ENCODE measurements around the gene SNED1.

SNED1 gene

DNA sequence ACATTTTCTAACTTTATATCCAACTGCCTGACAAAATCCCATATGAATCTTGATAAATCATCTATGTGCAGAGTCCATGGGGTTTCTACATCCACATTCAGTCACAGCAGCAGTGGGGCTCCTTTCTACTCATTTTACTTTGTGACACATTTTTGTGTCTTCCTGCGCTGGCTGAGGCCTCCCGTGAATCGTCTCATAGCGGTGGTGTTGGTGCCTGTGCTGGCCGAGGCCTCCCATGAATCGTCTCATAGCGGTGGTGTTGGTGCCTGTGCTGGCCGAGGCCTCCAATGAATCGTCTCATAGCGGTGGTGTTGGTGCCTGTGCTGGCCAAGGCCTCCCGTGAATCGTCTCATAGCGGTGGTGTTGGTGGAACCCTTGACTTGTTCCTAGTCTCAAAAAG is 17.0 kb downstream of the SNED1 start:
- no peak overlapping the region for H3K27ac ChIP-seq (ENCODE audit: low read length)
- no peaks in the 10 kb centered on the region for H3K36me3 ChIP-seq (ENCODE audit: control insufficient read depth in 1 of 2, insufficient read depth in 2 of 2, low read length in 2 of 2)
- no peak overlapping the region for H3K4me3 ChIP-seq (ENCODE audit: low read depth in 1 of 2, low read length in 2 of 2)
- no peaks in the 10 kb centered on the region for H3K9me3 ChIP-seq (ENCODE audit: control insufficient read depth in 1 of 2, low read length in 2 of 2)
- H3K4me1 ChIP-seq (ENCODE audit: control insufficient read depth in 1 of 2, insufficient read depth in 2 of 2, low read length in 2 of 2): peaks cover 3% of the 10 kb centered on the region in 2 donors
- no peaks in the 10 kb centered on the region for H3K27me3 ChIP-seq (ENCODE audit: low read depth, low read length)

- Histone ChIP-seq H3K36me3 (ENCODE audit: control insufficient read depth in 1 of 2, insufficient read depth in 2 of 2, low read length in 2 of 2) (no peaks in the 10 kb centered on the region), H3K9me3 (ENCODE audit: control insufficient read depth in 1 of 2, low read length in 2 of 2) (no peaks in the 10 kb centered on the region), H3K27ac (ENCODE audit: low read length) (no peak overlapping the region), H3K4me3 (ENCODE audit: low read depth in 1 of 2, low read length in 2 of 2) (no peak overlapping the region), H3K4me1 (ENCODE audit: control insufficient read depth in 1 of 2, insufficient read depth in 2 of 2, low read length in 2 of 2) (no peaks in the 10 kb centered on the region), H3K27me3 (ENCODE audit: low read depth, low read length) (no peaks in the 10 kb centered on the region)
Measured at GRCh38 chr2:241017228-241017940, 19.0 kb downstream of the SNED1 start.

GRCh38 chr2:241018051-241018891 is 19.9 kb downstream of the SNED1 start:
- no peak overlapping the region for H3K27ac ChIP-seq (ENCODE audit: low read length)
- H3K36me3 ChIP-seq (ENCODE audit: control insufficient read depth in 1 of 2, insufficient read depth in 2 of 2, low read length in 2 of 2): no peaks in the 10 kb centered on the region
- H3K27me3 ChIP-seq (ENCODE audit: low read depth, low read length): no peaks in the 10 kb centered on the region
- no peaks in the 10 kb centered on the region for H3K4me1 ChIP-seq (ENCODE audit: control insufficient read depth in 1 of 2, insufficient read depth in 2 of 2, low read length in 2 of 2)
- no peaks in the 10 kb centered on the region for H3K9me3 ChIP-seq (ENCODE audit: control insufficient read depth in 1 of 2, low read length in 2 of 2)
- no peak overlapping the region for H3K4me3 ChIP-seq (ENCODE audit: low read depth in 1 of 2, low read length in 2 of 2)

DNA sequence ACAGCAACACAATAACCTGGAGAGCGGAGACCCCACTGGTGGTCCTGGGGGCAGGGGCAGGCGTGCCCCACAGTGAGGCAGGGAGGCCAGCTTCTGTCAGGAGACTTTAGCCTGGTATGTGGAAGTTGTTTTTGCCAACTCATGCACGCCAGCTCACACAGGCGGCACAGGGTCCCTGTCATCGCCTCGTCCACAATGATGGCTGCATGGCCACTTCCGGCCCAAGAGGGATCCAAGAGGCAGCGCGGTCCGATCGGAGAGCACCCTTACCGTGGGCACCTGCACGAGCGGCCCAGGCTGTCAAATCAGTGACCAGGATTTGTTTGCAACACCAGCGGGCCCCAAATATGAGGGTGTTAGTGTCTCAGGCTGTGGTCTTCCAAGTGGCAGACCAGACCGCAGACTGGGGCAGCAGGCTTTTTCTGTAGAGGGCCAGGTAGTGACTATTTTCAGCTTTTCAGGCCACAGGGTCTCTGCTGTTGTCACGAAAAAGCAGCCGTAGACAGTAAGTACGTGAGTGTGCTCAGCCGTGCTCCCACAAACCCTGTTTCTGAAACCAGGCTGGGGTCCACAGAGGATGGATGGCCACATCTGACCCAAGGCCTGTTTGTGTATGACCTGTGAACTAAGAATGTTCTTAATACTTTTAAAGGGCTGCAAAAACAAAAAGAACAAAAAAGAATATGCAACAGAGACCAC is 21.2 kb downstream of the SNED1 start:
- H3K4me3 ChIP-seq (ENCODE audit: low read depth in 1 of 2, low read length in 2 of 2): no peak overlapping the region
- H3K9me3 ChIP-seq (ENCODE audit: control insufficient read depth in 1 of 2, low read length in 2 of 2): no peaks in the 10 kb centered on the region
- no peaks in the 10 kb centered on the region for H3K27me3 ChIP-seq (ENCODE audit: low read depth, low read length)
- no peaks in the 10 kb centered on the region for H3K36me3 ChIP-seq (ENCODE audit: control insufficient read depth in 1 of 2, insufficient read depth in 2 of 2, low read length in 2 of 2)
- H3K4me1 ChIP-seq (ENCODE audit: control insufficient read depth in 1 of 2, insufficient read depth in 2 of 2, low read length in 2 of 2): no peaks in the 10 kb centered on the region
- H3K27ac ChIP-seq (ENCODE audit: low read length): no peak overlapping the region

GRCh38 chr2:241020201-241020600 is 21.8 kb downstream of the SNED1 start:
- H3K9me3 ChIP-seq (ENCODE audit: control insufficient read depth in 1 of 2, low read length in 2 of 2): peaks cover 2 to 4% of the 10 kb centered on the region in 2 donors
- no peaks in the 10 kb centered on the region for H3K4me1 ChIP-seq (ENCODE audit: control insufficient read depth in 1 of 2, insufficient read depth in 2 of 2, low read length in 2 of 2)
- no peak overlapping the region for H3K4me3 ChIP-seq (ENCODE audit: low read depth in 1 of 2, low read length in 2 of 2)
- no peaks in the 10 kb centered on the region for H3K27me3 ChIP-seq (ENCODE audit: low read depth, low read length)
- H3K36me3 ChIP-seq (ENCODE audit: control insufficient read depth in 1 of 2, insufficient read depth in 2 of 2, low read length in 2 of 2): no peaks in the 10 kb centered on the region
- H3K27ac ChIP-seq (ENCODE audit: low read length): no peak overlapping the region

- Histone ChIP-seq H3K27me3 (ENCODE audit: low read depth, low read length) (no peaks in the 10 kb centered on the region), H3K27ac (ENCODE audit: low read length) (no peak overlapping the region), H3K4me1 (ENCODE audit: control insufficient read depth in 1 of 2, insufficient read depth in 2 of 2, low read length in 2 of 2) (no peaks in the 10 kb centered on the region), H3K9me3 (ENCODE audit: control insufficient read depth in 1 of 2, low read length in 2 of 2) (peaks cover 7% of the 10 kb centered on the region in 2 donors), H3K4me3 (ENCODE audit: low read depth in 1 of 2, low read length in 2 of 2) (no peak overlapping the region), H3K36me3 (ENCODE audit: control insufficient read depth in 1 of 2, insufficient read depth in 2 of 2, low read length in 2 of 2) (no peaks in the 10 kb centered on the region)
Measured at GRCh38 chr2:241020629-241021190, 22.3 kb downstream of the SNED1 start.

DNA sequence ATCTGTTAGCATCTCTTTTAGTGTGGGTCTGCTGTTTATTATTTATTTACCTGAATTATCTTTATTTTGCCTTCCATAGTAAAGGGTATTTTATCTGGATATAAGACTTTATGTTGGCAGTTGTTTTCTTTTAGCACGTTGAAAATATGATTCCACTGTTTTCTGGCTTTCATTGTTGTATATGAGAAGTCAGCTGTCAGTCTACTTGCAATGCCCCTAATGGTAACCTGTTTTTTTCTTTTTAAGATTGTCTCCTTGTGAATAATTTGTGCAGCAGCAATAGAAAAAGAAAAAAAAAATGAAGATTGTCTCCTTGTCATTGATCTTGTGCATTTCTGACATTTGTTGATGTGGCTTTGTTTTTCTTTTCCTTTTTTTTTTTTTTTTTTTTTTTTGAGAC is 27.2 kb downstream of the SNED1 start:
- no peak overlapping the region for H3K27ac ChIP-seq (ENCODE audit: low read length)

DNA sequence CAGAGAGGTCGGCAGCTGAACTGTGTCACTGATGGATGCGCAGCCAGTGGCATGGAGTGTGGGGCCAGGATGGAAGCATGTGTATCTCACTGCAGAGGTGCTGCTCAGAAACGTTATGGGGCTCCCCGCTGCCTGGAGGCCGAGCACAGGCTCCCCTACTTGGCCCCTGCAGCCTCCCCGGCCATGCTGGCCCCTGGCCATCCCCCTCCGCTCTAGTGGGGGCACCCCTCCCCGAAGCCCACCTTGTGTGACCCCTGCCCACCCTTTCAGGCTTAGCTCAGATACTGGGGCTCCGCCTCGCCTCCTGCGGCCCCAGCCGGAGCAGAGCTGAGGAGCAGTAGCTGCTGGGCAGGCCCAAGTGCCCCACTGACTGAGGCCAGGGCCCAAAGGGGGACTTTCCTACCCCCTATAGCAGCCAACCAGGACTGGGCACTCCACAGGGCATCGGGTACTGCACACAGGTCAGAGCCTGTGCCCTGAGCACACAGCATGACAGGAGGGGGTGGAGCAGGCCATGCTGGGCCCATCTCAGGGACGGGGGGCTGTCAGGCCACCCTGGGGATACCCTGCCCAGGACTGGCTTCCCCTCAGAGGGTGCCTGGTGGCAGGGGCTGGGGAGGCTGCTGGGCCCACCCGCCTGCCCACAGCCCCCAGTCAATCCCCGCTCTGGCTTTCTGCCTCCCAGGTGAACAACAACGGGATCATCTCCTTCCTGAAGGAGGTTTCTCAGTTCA is 31.3 kb downstream of the SNED1 start:
- peaks cover 12% of the 10 kb centered on the region in 2 donors for H3K9me3 ChIP-seq (ENCODE audit: control insufficient read depth in 1 of 2, low read length in 2 of 2)
- no peak overlapping the region for H3K4me3 ChIP-seq (ENCODE audit: low read depth in 1 of 2, low read length in 2 of 2)
- no peak overlapping the region for H3K27ac ChIP-seq (ENCODE audit: low read length)
- H3K27me3 ChIP-seq (ENCODE audit: low read depth, low read length): no peaks in the 10 kb centered on the region
- H3K36me3 ChIP-seq (ENCODE audit: control insufficient read depth in 1 of 2, insufficient read depth in 2 of 2, low read length in 2 of 2): peaks cover 0 to 4% of the 10 kb centered on the region in 2 donors
- no peaks in the 10 kb centered on the region for H3K4me1 ChIP-seq (ENCODE audit: control insufficient read depth in 1 of 2, insufficient read depth in 2 of 2, low read length in 2 of 2)

More for the DNA sequence above, 27.2 kb downstream of the SNED1 start:
- H3K4me3 ChIP-seq (ENCODE audit: low read depth in 1 of 2, low read length in 2 of 2): peak overlapping the region in 1 of 2 donors; percentile 24
- no peaks in the 10 kb centered on the region for H3K27me3 ChIP-seq (ENCODE audit: low read depth, low read length)
- H3K4me1 ChIP-seq (ENCODE audit: control insufficient read depth in 1 of 2, insufficient read depth in 2 of 2, low read length in 2 of 2): no peaks in the 10 kb centered on the region
- H3K36me3 ChIP-seq (ENCODE audit: control insufficient read depth in 1 of 2, insufficient read depth in 2 of 2, low read length in 2 of 2): no peaks in the 10 kb centered on the region
- peaks cover 12% of the 10 kb centered on the region in 2 donors for H3K9me3 ChIP-seq (ENCODE audit: control insufficient read depth in 1 of 2, low read length in 2 of 2)

DNA sequence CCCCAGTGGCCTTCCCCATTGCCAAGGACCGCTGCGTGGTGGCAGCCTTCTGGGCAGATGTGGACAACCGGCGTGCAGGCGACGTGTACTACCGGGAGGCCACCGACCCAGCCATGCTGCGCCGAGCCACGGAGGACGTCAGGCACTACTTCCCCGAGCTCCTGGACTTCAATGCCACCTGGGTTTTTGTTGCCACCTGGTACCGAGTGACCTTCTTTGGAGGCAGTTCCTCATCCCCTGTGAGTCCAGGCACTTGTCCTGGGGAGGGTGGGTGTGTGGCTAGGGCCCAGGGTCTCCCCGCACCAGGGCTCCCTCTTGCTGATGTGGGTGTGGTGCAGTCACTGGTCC is 31.9 kb downstream of the SNED1 start:
- Histone ChIP-seq H3K36me3 (ENCODE audit: control insufficient read depth in 1 of 2, insufficient read depth in 2 of 2, low read length in 2 of 2) (peaks cover 0 to 4% of the 10 kb centered on the region in 2 donors), H3K4me3 (ENCODE audit: low read depth in 1 of 2, low read length in 2 of 2) (no peak overlapping the region), H3K27me3 (ENCODE audit: low read depth, low read length) (no peaks in the 10 kb centered on the region), H3K27ac (ENCODE audit: low read length) (no peak overlapping the region), H3K4me1 (ENCODE audit: control insufficient read depth in 1 of 2, insufficient read depth in 2 of 2, low read length in 2 of 2) (no peaks in the 10 kb centered on the region), H3K9me3 (ENCODE audit: control insufficient read depth in 1 of 2, low read length in 2 of 2) (peaks cover 8 to 9% of the 10 kb centered on the region in 2 donors)

DNA sequence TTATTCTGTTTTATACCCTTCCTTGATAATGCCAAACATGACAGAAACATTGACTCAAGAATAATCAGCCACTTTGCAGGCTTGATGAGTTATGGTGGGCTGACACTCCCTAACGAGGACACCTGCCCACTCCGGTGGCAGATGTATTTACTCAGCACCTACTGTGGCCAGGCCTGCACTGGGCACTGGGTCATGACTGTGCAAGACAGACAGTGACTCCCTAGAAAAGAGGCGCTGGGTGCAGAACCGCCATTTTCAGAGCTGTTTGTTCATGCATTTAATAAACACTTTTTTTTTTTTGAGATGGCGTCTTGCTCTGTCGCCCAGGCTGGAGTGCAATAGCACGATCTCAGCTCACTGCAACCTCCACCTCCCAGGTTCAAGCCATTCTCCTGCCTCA is 32.5 kb downstream of the SNED1 start:
- Histone ChIP-seq H3K36me3 (ENCODE audit: control insufficient read depth in 1 of 2, insufficient read depth in 2 of 2, low read length in 2 of 2) (peaks cover 0 to 4% of the 10 kb centered on the region in 2 donors), H3K27me3 (ENCODE audit: low read depth, low read length) (no peaks in the 10 kb centered on the region), H3K4me3 (ENCODE audit: low read depth in 1 of 2, low read length in 2 of 2) (no peak overlapping the region), H3K9me3 (ENCODE audit: control insufficient read depth in 1 of 2, low read length in 2 of 2) (peaks cover 4 to 5% of the 10 kb centered on the region in 2 donors), H3K4me1 (ENCODE audit: control insufficient read depth in 1 of 2, insufficient read depth in 2 of 2, low read length in 2 of 2) (no peaks in the 10 kb centered on the region), H3K27ac (ENCODE audit: low read length) (no peak overlapping the region)

Data from muscle layer of duodenum (tissue), 2 donors.